ENCODE results near the gene TMPRSS7.

The TMPRSS7 gene

GRCh38 chr3:112074616-112075497 lies 40.3 kb downstream of the TMPRSS7 start:
- H3K9me3 ChIP-seq (ENCODE audit: insufficient read depth, low read length): no peaks in the 10 kb centered on the region
- no peak overlapping the region for H3K4me3 ChIP-seq (ENCODE audit: insufficient read depth, low read length, poor library complexity, severe bottlenecking)
- no peaks in the 10 kb centered on the region for H3K9me2 ChIP-seq (replicated peaks; ENCODE audit: insufficient read depth, low read length)
- no peaks in the 10 kb centered on the region for H4K20me1 ChIP-seq (ENCODE audit: low read depth, low read length)
- H2AFZ ChIP-seq (ENCODE audit: low read depth, low read length, severe bottlenecking): no peak overlapping the region
- no peaks in the 10 kb centered on the region for H3K36me3 ChIP-seq (ENCODE audit: low read length)
- no peaks in the 10 kb centered on the region for H3K79me2 ChIP-seq (ENCODE audit: insufficient read depth, low read length)
- no peak overlapping the region for H3K4me2 ChIP-seq (ENCODE audit: low read depth, low read length, poor library complexity, severe bottlenecking)
- no peaks in the 10 kb centered on the region for H3K27me3 ChIP-seq (ENCODE audit: low read length)
- no peak overlapping the region for H3K9ac ChIP-seq (ENCODE audit: low read length)
- H3F3A ChIP-seq (ENCODE audit: insufficient read depth): no peaks in the 10 kb centered on the region
- H3K27ac ChIP-seq (ENCODE audit: low read depth, low read length): no peak overlapping the region
- no peak for TF ChIP-seq EZH2phosphoT487 (conservative IDR thresholded peaks at IDR 0.05; ENCODE audit: low read length)
- TF ChIP-seq CTCF (IDR thresholded peaks at IDR 0.05; ENCODE audit: insufficient read depth, low read length, poor library complexity, severe bottlenecking): no peak

GRCh38 chr3:112078125-112079083 lies 43.9 kb downstream of the TMPRSS7 start:
- no peak overlapping the region for H2AFZ ChIP-seq (ENCODE audit: low read depth, low read length, severe bottlenecking)

GRCh38 chr3:112083239-112083638 lies 48.7 kb downstream of the TMPRSS7 start:
- Histone ChIP-seq H3K79me2 (ENCODE audit: insufficient read depth, low read length) (no peaks in the 10 kb centered on the region), H3K9ac (ENCODE audit: low read length) (no peak overlapping the region), H3K27ac (ENCODE audit: low read depth, low read length) (no peak overlapping the region), H3K4me3 (ENCODE audit: insufficient read depth, low read length, poor library complexity, severe bottlenecking) (no peak overlapping the region), H3F3A (ENCODE audit: insufficient read depth) (no peaks in the 10 kb centered on the region), H3K27me3 (ENCODE audit: low read length) (no peaks in the 10 kb centered on the region), H3K4me2 (ENCODE audit: low read depth, low read length, poor library complexity, severe bottlenecking) (no peak overlapping the region), H3K36me3 (ENCODE audit: low read length) (no peaks in the 10 kb centered on the region), H2AFZ (ENCODE audit: low read depth, low read length, severe bottlenecking) (no peak overlapping the region), H3K9me3 (ENCODE audit: insufficient read depth, low read length) (no peaks in the 10 kb centered on the region), H3K9me2 (replicated peaks; ENCODE audit: insufficient read depth, low read length) (no peaks in the 10 kb centered on the region), H4K20me1 (ENCODE audit: low read depth, low read length) (no peaks in the 10 kb centered on the region)
- TF ChIP-seq CTCF (IDR thresholded peaks at IDR 0.05; ENCODE audit: insufficient read depth, low read length, poor library complexity, severe bottlenecking) (no peak), EZH2phosphoT487 (conservative IDR thresholded peaks at IDR 0.05; ENCODE audit: low read length) (no peak)

More at GRCh38 chr3:112078125-112079083, 43.9 kb downstream of the TMPRSS7 start:
- Histone ChIP-seq H3K9ac (ENCODE audit: low read length) (no peak overlapping the region), H4K20me1 (ENCODE audit: low read depth, low read length) (no peaks in the 10 kb centered on the region), H3K4me3 (ENCODE audit: insufficient read depth, low read length, poor library complexity, severe bottlenecking) (no peak overlapping the region), H3K36me3 (ENCODE audit: low read length) (no peaks in the 10 kb centered on the region), H3K4me2 (ENCODE audit: low read depth, low read length, poor library complexity, severe bottlenecking) (no peak overlapping the region), H3F3A (ENCODE audit: insufficient read depth) (no peaks in the 10 kb centered on the region), H3K9me2 (replicated peaks; ENCODE audit: insufficient read depth, low read length) (no peaks in the 10 kb centered on the region), H3K27ac (ENCODE audit: low read depth, low read length) (no peak overlapping the region), H3K27me3 (ENCODE audit: low read length) (no peaks in the 10 kb centered on the region), H3K9me3 (ENCODE audit: insufficient read depth, low read length) (no peaks in the 10 kb centered on the region), H3K79me2 (ENCODE audit: insufficient read depth, low read length) (no peaks in the 10 kb centered on the region)
- TF ChIP-seq CTCF (IDR thresholded peaks at IDR 0.05; ENCODE audit: insufficient read depth, low read length, poor library complexity, severe bottlenecking): no peak
- no peak for TF ChIP-seq EZH2phosphoT487 (conservative IDR thresholded peaks at IDR 0.05; ENCODE audit: low read length)

Measured in SU-DHL-6 (cell line).